HL-60 (cell line): ENCODE data around the gene MINAR2.
A peak's percentile ranks its signal among the peaks of the same experiment; 100 is the strongest.

Experiments
- DNase-seq, 2 experiments: peaks; one replicate each; pipeline ENCODE4 v3.0.0-alpha.2; 2010 to 2020; ENCODE audit warnings: low read depth in 1 of 2, low spot score in 1 of 2
- H3K27ac ChIP-seq: fragments of 250-450 bp; sonication (Bioruptor Pico); replicated peaks from 2 replicates; pipeline ENCODE4 v1.5.1; 2020; ENCODE audit warnings: mild to moderate bottlenecking, moderate library complexity
- H3K27me3 ChIP-seq: fragments of 250-450 bp; sonication (Bioruptor Pico); 2 replicates; pipeline ENCODE4 v1.5.1; 2021; ENCODE audit warnings: mild to moderate bottlenecking, moderate library complexity; ENCODE audit not compliant: insufficient read depth, poor library complexity, severe bottlenecking
- H3K4me3 ChIP-seq: replicated peaks from 2 replicates; pipeline ENCODE4 v1.5.1; 2011; ENCODE audit warnings: mild to moderate bottlenecking, control low read depth, low read length; ENCODE audit not compliant: insufficient read depth
- GABPA ChIP-seq: IDR thresholded peaks from 2 replicates; pipeline ENCODE4 v1.6.1; 2012; ENCODE audit warnings: low read depth
- POLR2AphosphoS5 ChIP-seq: IDR thresholded peaks from 2 replicates; pipeline ENCODE4 v1.6.1; 2012; ENCODE audit warnings: low read depth
- REST ChIP-seq: IDR thresholded peaks from 2 replicates; pipeline ENCODE4 v1.6.1; 2012; ENCODE audit warnings: low read depth; ENCODE audit not compliant: insufficient replicate concordance
- SPI1 ChIP-seq: IDR thresholded peaks from 2 replicates; pipeline ENCODE4 v1.6.1; 2012; ENCODE audit warnings: low read depth, mild to moderate bottlenecking, borderline replicate concordance
- TF ChIP-seq, protein P1 (sequence below): IDR thresholded peaks from one replicate; pipeline ENCODE4 v1.5.1; 2011; ENCODE audit warnings: low read length, control low read depth, inconsistent platforms; ENCODE audit not compliant: insufficient read depth

MINAR2 gene

GRCh38 chr5:129766798-129767197, 18.9 kb downstream of the MINAR2 start:
- TF ChIP-seq, protein P1, sequence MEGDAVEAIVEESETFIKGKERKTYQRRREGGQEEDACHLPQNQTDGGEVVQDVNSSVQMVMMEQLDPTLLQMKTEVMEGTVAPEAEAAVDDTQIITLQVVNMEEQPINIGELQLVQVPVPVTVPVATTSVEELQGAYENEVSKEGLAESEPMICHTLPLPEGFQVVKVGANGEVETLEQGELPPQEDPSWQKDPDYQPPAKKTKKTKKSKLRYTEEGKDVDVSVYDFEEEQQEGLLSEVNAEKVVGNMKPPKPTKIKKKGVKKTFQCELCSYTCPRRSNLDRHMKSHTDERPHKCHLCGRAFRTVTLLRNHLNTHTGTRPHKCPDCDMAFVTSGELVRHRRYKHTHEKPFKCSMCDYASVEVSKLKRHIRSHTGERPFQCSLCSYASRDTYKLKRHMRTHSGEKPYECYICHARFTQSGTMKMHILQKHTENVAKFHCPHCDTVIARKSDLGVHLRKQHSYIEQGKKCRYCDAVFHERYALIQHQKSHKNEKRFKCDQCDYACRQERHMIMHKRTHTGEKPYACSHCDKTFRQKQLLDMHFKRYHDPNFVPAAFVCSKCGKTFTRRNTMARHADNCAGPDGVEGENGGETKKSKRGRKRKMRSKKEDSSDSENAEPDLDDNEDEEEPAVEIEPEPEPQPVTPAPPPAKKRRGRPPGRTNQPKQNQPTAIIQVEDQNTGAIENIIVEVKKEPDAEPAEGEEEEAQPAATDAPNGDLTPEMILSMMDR = no peak
- TF ChIP-seq GABPA (no peak), POLR2AphosphoS5 (no peak), SPI1 (no peak), REST (no peak)
- no peak overlapping the region for H3K27ac ChIP-seq

GRCh38 chr5:129767927-129768380, 20.1 kb downstream of the MINAR2 start:
- Histone ChIP-seq H3K27me3 (no peaks in the 10 kb centered on the region), H3K4me3 (no peak overlapping the region), H3K27ac (no peak overlapping the region)
- TF ChIP-seq, protein P1 = peak; percentile 66
- TF ChIP-seq REST (no peak), GABPA (no peak), POLR2AphosphoS5 (no peak), SPI1 (no peak)
- peak; percentile 51 to 60 for DNase-seq

More at GRCh38 chr5:129766798-129767197, 18.9 kb downstream of the MINAR2 start:
- Histone ChIP-seq H3K4me3 (no peak overlapping the region), H3K27me3 (no peaks in the 10 kb centered on the region)
- DNase-seq = no peak

DNA sequence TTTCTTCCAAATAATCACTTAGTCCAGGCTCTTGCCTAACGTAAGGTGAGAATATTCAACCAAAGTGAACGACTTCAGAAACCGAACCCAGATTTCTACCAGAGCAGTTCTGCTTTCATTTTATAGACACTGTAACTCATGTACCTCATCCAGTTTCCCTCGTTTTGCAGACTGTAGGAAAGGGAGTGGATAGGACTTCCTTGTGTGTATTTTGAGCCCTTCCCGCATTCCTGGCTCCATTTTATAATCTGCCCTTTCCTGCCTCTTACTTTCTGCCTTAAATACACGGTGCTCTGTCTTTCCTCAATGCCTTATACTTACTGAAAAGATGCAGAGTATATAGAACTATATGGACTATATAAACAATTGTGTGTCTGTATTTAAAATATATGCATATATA, 20.8 kb downstream of the MINAR2 start:
- Histone ChIP-seq H3K27me3 (no peaks in the 10 kb centered on the region), H3K27ac (no peak overlapping the region), H3K4me3 (no peak overlapping the region)
- DNase-seq = no peak
- TF ChIP-seq POLR2AphosphoS5 (no peak), REST (no peak), GABPA (no peak), SPI1 (no peak)
- TF ChIP-seq, protein P1 = no peak
